HepG2 (cell line): ENCODE results near the gene CHAF1A. TPM values are rescaled to one million over a fixed set of nuclear protein-coding genes. Genes with fewer than 3 reads are reported as not detected.

Experiments
- BCL6 ChIP-seq: IDR thresholded peaks from 2 replicates; pipeline ENCODE4 v1.6.1; 2016; ENCODE audit warnings: missing genetic modification reagents, missing compliant biosample characterization
- BRD4 ChIP-seq: sonication (generic); formaldehyde crosslinking; IDR thresholded peaks from 2 replicates; pipeline ENCODE4 v1.4.0; 2020; ENCODE audit warnings: missing genetic modification reagents
- ELF3 ChIP-seq: IDR thresholded peaks from 2 replicates; pipeline ENCODE4 v1.6.1; 2016; ENCODE audit warnings: missing genetic modification reagents, missing compliant biosample characterization
- ETV5 ChIP-seq: IDR thresholded peaks from 2 replicates; pipeline ENCODE4 v1.6.1; 2018; ENCODE audit warnings: missing biosample characterization, missing genetic modification reagents, inconsistent platforms, borderline replicate concordance
- FOXJ3 ChIP-seq: sonication (generic); formaldehyde crosslinking; IDR thresholded peaks from 2 replicates; pipeline ENCODE4 v1.4.0; 2020; ENCODE audit warnings: missing genetic modification reagents, mild to moderate bottlenecking, borderline replicate concordance
- HMG20B ChIP-seq: conservative IDR thresholded peaks from 2 replicates; pipeline ENCODE4 v1.6.1; 2016; ENCODE audit warnings: missing genetic modification reagents, missing compliant biosample characterization
- KDM4B ChIP-seq: sonication (generic); formaldehyde crosslinking; IDR thresholded peaks from 2 replicates; pipeline ENCODE4 v1.4.0; 2020; ENCODE audit warnings: missing genetic modification reagents
- MAF1 ChIP-seq: sonication (generic); formaldehyde crosslinking; IDR thresholded peaks from 2 replicates; pipeline ENCODE4 v1.5.0; 2020; ENCODE audit warnings: missing genetic modification reagents, borderline replicate concordance
- MAFF ChIP-seq: IDR thresholded peaks from 2 replicates; pipeline ENCODE4 v1.6.1; 2011; ENCODE audit warnings: low read depth, low read length, improper control_type of control experiment
- MXD4 ChIP-seq: IDR thresholded peaks from 2 replicates; pipeline ENCODE4 v1.6.1; 2016; ENCODE audit warnings: mild to moderate bottlenecking, missing biosample characterization, missing genetic modification reagents
- NFYB ChIP-seq: sonication (generic); formaldehyde crosslinking; IDR thresholded peaks from 2 replicates; pipeline ENCODE4 v1.4.0; 2020; ENCODE audit warnings: missing genetic modification reagents
- PHB2 ChIP-seq: fragments of 450-650 bp; IDR thresholded peaks from 2 replicates; pipeline ENCODE4 v1.6.1; 2018; ENCODE audit not compliant: partially characterized antibody
- PHF8 ChIP-seq: sonication (generic); formaldehyde crosslinking; IDR thresholded peaks from 2 replicates; pipeline ENCODE4 v1.5.0; 2020; ENCODE audit warnings: missing genetic modification reagents
- POLR2A ChIP-seq, 2 experiments: IDR thresholded peaks; 2 replicates each; pipeline ENCODE4 v1.6.1; 2011; ENCODE audit warnings: low read depth in 2 of 2, low read length in 2 of 2, mild to moderate bottlenecking in 1 of 2, moderate library complexity in 1 of 2; ENCODE audit not compliant: insufficient read depth in 1 of 2
- SOX13 ChIP-seq, 3 experiments: fragments of 450-650 bp in 1 of 3; sonication (generic) in 1 of 3; formaldehyde crosslinking in 1 of 3; IDR thresholded peaks in 2 of 3; conservative IDR thresholded peaks in 1 of 3; 2 replicates each; pipeline versions ENCODE4 v1.5.0 to v1.6.1; 2016 to 2020; ENCODE audit warnings: antibody characterized with exemption in 1 of 3, mild to moderate bottlenecking in 1 of 3, missing compliant biosample characterization in 1 of 3, missing genetic modification reagents in 1 of 3, moderate library complexity in 1 of 3
- ZMYM3 ChIP-seq: sonication (generic); formaldehyde crosslinking; IDR thresholded peaks from 2 replicates; pipeline ENCODE4 v1.5.1; 2020; ENCODE audit warnings: mild to moderate bottlenecking, missing genetic modification reagents
- ZNF343 ChIP-seq: sonication (generic); formaldehyde crosslinking; IDR thresholded peaks from 2 replicates; pipeline ENCODE4 v1.4.0; 2020; ENCODE audit warnings: mild to moderate bottlenecking, missing genetic modification reagents
- ZNF710 ChIP-seq: sonication (generic); formaldehyde crosslinking; IDR thresholded peaks from 2 replicates; pipeline ENCODE4 v1.5.0; 2020; ENCODE audit warnings: mild to moderate bottlenecking, missing genetic modification reagents, borderline replicate concordance
- ZNF850 ChIP-seq: sonication (generic); formaldehyde crosslinking; conservative IDR thresholded peaks from 2 replicates; pipeline ENCODE4 v1.9.0; 2021; ENCODE audit warnings: mild to moderate bottlenecking, missing genetic modification reagents
- ZXDC ChIP-seq: sonication (generic); formaldehyde crosslinking; IDR thresholded peaks from 2 replicates; pipeline ENCODE4 v1.5.0; 2020; ENCODE audit warnings: mild to moderate bottlenecking, missing genetic modification reagents
- polyA plus RNA-seq, 8 experiments: library from polyadenylated mRNA; depleted of rRNA in 3 of 8; stranded (reverse) in 7 of 8; unstranded in 1 of 8; fragments of >200 nt; fragmentation: Illumina TruSeq in 4 of 8; extraction: Trizol in 4 of 8; gene quantifications; 2 replicates each; pipeline versions ENCODE4 v1.2.1 to v1.2.3, GENCODE V29; 2011 to 2016; ENCODE audit warnings: low read depth in 4 of 8, missing spikeins in 1 of 8, mixed read lengths in 1 of 8; ENCODE audit not compliant: insufficient read depth in 1 of 8
- total RNA-seq, 5 experiments: library from RNA; depleted of rRNA; stranded (reverse); fragments of >200 nt; fragmentation: Illumina TruSeq; extraction: Trizol; gene quantifications; 2 replicates each; pipeline ENCODE4 v1.2.3, GENCODE V29; 2016; ENCODE audit warnings: low read depth in 1 of 5
- TF ChIP-seq, protein P1 (sequence below): sonication (generic); formaldehyde crosslinking; IDR thresholded peaks from 2 replicates; pipeline ENCODE4 v1.4.0; 2020; ENCODE audit warnings: missing genetic modification reagents, borderline replicate concordance

Gene CHAF1A
- total and polyA plus RNA-seq, 2 of the 13 experiments (the other 11 are each of a cell fraction or from before 2014, with no cell fraction given): 11.0 to 34.8 TPM

DNA sequence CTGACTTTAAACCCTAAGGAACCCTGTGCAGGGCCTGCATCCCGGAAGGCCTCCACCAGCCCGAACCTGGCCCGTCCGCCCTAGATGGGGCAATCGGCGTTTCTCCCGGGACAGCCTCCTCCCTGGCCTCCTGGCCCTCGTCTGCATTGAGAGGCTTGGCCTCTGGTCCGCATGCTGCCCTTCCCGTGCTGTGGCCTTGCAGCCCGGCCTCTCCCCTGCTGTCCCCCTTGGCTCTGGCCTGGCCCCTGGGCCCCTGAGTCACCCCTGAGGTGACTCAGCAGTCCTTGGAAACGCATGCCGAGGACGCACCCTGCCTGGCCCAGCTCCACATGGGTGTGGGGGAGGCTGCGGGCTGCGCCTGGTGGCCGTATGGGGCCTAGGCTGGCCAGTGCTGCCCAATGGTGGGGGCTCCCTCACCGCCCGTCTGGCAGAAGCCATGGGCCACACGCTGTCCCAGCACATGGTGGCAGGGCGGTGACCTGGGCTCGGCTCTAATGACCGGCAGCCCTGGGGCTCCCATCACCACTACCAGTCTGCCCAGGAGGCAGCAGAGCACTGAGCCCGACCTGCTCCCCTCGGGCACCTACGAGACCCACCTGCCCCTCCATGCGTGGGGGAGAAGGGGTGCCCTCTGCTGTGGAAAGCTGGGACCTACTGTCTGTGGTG lies 27.8 kb upstream of the CHAF1A start (continued):
- no peak for TF ChIP-seq NFYB (CRISPR knock-in tag)
- no peak for TF ChIP-seq SOX13 (IDR thresholded peaks at IDR 0.05)
- peak in 1 of 2 experiments; percentile 61; a peak in 2 of 4 replicates for TF ChIP-seq SOX13 (CRISPR knock-in tag; conservative IDR thresholded peaks at IDR 0.05 in 1 of 2, IDR thresholded peaks at IDR 0.05 in 1 of 2)
- peak; percentile 60; the same call in 1 of the 2 replicates for TF ChIP-seq ELF3 (CRISPR knock-in tag)
- no peak for TF ChIP-seq FOXJ3 (CRISPR knock-in tag)
- TF ChIP-seq MAF1 (CRISPR knock-in tag): no peak
- TF ChIP-seq, protein P1, sequence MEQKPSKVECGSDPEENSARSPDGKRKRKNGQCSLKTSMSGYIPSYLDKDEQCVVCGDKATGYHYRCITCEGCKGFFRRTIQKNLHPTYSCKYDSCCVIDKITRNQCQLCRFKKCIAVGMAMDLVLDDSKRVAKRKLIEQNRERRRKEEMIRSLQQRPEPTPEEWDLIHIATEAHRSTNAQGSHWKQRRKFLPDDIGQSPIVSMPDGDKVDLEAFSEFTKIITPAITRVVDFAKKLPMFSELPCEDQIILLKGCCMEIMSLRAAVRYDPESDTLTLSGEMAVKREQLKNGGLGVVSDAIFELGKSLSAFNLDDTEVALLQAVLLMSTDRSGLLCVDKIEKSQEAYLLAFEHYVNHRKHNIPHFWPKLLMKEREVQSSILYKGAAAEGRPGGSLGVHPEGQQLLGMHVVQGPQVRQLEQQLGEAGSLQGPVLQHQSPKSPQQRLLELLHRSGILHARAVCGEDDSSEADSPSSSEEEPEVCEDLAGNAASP (CRISPR knock-in tag): peak; percentile 57; the same call in 1 of the 2 replicates
- no peak for TF ChIP-seq ZNF850
- TF ChIP-seq MXD4: peak; percentile 96
- peak; percentile 72 for TF ChIP-seq ZMYM3 (CRISPR knock-in tag)
- TF ChIP-seq KDM4B (CRISPR knock-in tag): peak; percentile 50; the same call in 1 of the 2 replicates
- TF ChIP-seq ZNF343 (CRISPR knock-in tag): 0 out of 2 replicates have a peak, but pooled peaks have one; percentile 45
- no peak for TF ChIP-seq PHB2
- TF ChIP-seq BRD4 (CRISPR knock-in tag): 0 out of 2 replicates have a peak, but pooled peaks have one; percentile 33
- TF ChIP-seq ZXDC (CRISPR knock-in tag): no peak
- peak; percentile 73; the same call in 1 of the 2 replicates for TF ChIP-seq ETV5 (CRISPR knock-in tag)
- peak; percentile 52; the same call in 1 of the 2 replicates for TF ChIP-seq HMG20B (CRISPR knock-in tag)
- peak; percentile 64 for TF ChIP-seq ZNF710 (CRISPR knock-in tag)
- TF ChIP-seq BCL6 (CRISPR knock-in tag): peak; percentile 72
- peak; percentile 66 for TF ChIP-seq PHF8 (CRISPR knock-in tag)
- TF ChIP-seq POLR2A (IDR thresholded peaks at IDR 0.05; ENCODE audit: insufficient read depth in 1 of 2, low read depth in 2 of 2, low read length in 2 of 2): peak; percentile 12 to 48; a peak in 2 of 4 replicates
- peak; percentile 92 for TF ChIP-seq MAFF
